Measurements from ENCODE around the gene ARX. TPM values are rescaled to one million over a fixed set of nuclear protein-coding genes. Genes with fewer than 3 reads are reported as not detected.
A peak's percentile ranks its signal among the peaks of the same experiment; 100 is the strongest.

The ARX gene
- total RNA-seq, 3 donors from 2014 or later, result 0.13 to 1.0 (median 0.63) TPM

- peaks cover 3% of the 10 kb centered on the region for H3K4me1 ChIP-seq (ENCODE audit: low read depth)
- no peaks in the 10 kb centered on the region for H3K9me3 ChIP-seq
- intact Hi-C loops (cut with DNase I, micrococcal nuclease), result no loop called here
- H3K36me3 ChIP-seq (ENCODE audit: low read depth), result no peaks in the 10 kb centered on the region
- ATAC-seq (no peak), DNase-seq (no peak)
- no peak for TF ChIP-seq CTCF (IDR thresholded peaks at IDR 0.05)
- H3K4me3 ChIP-seq, result no peak overlapping the region
Measured at GRCh38 chrX:25002661-25003020, 13.1 kb downstream of the ARX start.

- no peak for ATAC-seq
- Histone ChIP-seq H3K4me1 (ENCODE audit: low read depth) (peaks cover 3% of the 10 kb centered on the region), H3K4me3 (no peak overlapping the region), H3K9me3 (no peaks in the 10 kb centered on the region), H3K36me3 (ENCODE audit: low read depth) (no peaks in the 10 kb centered on the region)
- intact Hi-C loops (cut with DNase I, micrococcal nuclease), result no loop called here
- no peak for TF ChIP-seq CTCF (IDR thresholded peaks at IDR 0.05)
- no peak for DNase-seq
Measured at GRCh38 chrX:25001808-25002660, 13.7 kb downstream of the ARX start.

- DNase-seq (no peak), ATAC-seq (no peak)
- intact Hi-C loops (cut with DNase I, micrococcal nuclease), result no loop called here
- Histone ChIP-seq H3K36me3 (ENCODE audit: low read depth) (no peaks in the 10 kb centered on the region), H3K9me3 (no peaks in the 10 kb centered on the region), H3K4me3 (no peak overlapping the region), H3K4me1 (ENCODE audit: low read depth) (no peaks in the 10 kb centered on the region)
- no peak for TF ChIP-seq CTCF (IDR thresholded peaks at IDR 0.05)
Measured at GRCh38 chrX:24999511-24999910, 16.3 kb downstream of the ARX start.

- no peaks in the 10 kb centered on the region for H3K9me3 ChIP-seq
- H3K36me3 ChIP-seq (ENCODE audit: low read depth), result no peaks in the 10 kb centered on the region
- no peak overlapping the region for H3K4me3 ChIP-seq
- intact Hi-C loops (cut with DNase I, micrococcal nuclease), result no loop called here
- H3K4me1 ChIP-seq (ENCODE audit: low read depth), result no peaks in the 10 kb centered on the region
- no peak for TF ChIP-seq CTCF (IDR thresholded peaks at IDR 0.05)
- ATAC-seq (peak; percentile 55), DNase-seq (no peak)
Measured at GRCh38 chrX:24996096-24996709, 19.6 kb downstream of the ARX start.

GRCh38 chrX:24993879-24994278, 21.9 kb downstream of the ARX start:
- Histone ChIP-seq H3K4me3 (no peak overlapping the region), H3K4me1 (ENCODE audit: low read depth) (no peaks in the 10 kb centered on the region), H3K9me3 (no peaks in the 10 kb centered on the region), H3K36me3 (ENCODE audit: low read depth) (no peaks in the 10 kb centered on the region)
- intact Hi-C loops (cut with DNase I, micrococcal nuclease), result no loop called here
- DNase-seq, result no peak
- no peak for ATAC-seq
- no peak for TF ChIP-seq CTCF (IDR thresholded peaks at IDR 0.05)
